ENCODE measurements around the gene ANKDD1B.
A peak's percentile ranks its signal among the peaks of the same experiment; 100 is the strongest.

The ANKDD1B gene

GRCh38 chr5:75620184-75620959 is 9.1 kb downstream of the ANKDD1B start:
- H3K9me3 ChIP-seq (ENCODE audit: control insufficient read depth, low read length), result no peaks in the 10 kb centered on the region
- TF ChIP-seq CTCF (IDR thresholded peaks at IDR 0.05), result no peak
- peak overlapping the region; percentile 1 for H3K27ac ChIP-seq
- H3K4me2 ChIP-seq (ENCODE audit: low read length), result no peak overlapping the region
- H3K36me3 ChIP-seq (ENCODE audit: control insufficient read depth, insufficient read depth, low read length), result no peaks in the 10 kb centered on the region
- H3K4me3 ChIP-seq (ENCODE audit: low read depth, low read length), result no peak overlapping the region
- H3K79me2 ChIP-seq, result no peaks in the 10 kb centered on the region
- peak overlapping the region; percentile 19 for H2AFZ ChIP-seq
- peaks cover 12% of the 10 kb centered on the region for H3K4me1 ChIP-seq
- no peak overlapping the region for H3K9ac ChIP-seq
- H3K27me3 ChIP-seq (ENCODE audit: control insufficient read depth, insufficient read depth, low read length), result no peaks in the 10 kb centered on the region

DNA sequence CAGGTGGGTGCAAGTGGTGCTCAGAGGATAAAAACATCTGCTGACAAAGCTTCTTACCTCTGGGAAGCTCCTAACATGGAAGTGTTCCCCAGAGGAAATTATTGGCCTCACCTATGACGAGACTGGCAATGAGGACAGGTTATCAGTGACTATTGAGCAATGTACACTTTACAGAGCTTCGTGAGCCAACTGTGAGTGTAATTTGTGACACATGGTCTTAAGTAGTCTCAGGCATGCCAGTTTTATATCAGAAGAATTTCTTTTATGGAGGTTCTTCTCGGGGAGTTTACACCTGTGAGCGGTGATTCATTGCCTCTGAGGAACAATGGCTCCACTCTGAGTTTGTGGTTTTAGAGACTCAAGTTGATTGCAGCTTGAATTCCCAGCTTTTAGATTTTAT is 11.3 kb downstream of the ANKDD1B start:
- H3K27ac ChIP-seq, result no peak overlapping the region
- TF ChIP-seq CTCF (IDR thresholded peaks at IDR 0.05), result no peak
- no peak overlapping the region for H3K4me3 ChIP-seq (ENCODE audit: low read depth, low read length)

GRCh38 chr5:75623846-75624245 is 12.6 kb downstream of the ANKDD1B start:
- H3K79me2 ChIP-seq, result no peaks in the 10 kb centered on the region
- no peak overlapping the region for H3K27ac ChIP-seq
- H3K9me3 ChIP-seq (ENCODE audit: control insufficient read depth, low read length), result no peaks in the 10 kb centered on the region
- no peaks in the 10 kb centered on the region for H3K27me3 ChIP-seq (ENCODE audit: control insufficient read depth, insufficient read depth, low read length)
- TF ChIP-seq CTCF (IDR thresholded peaks at IDR 0.05), result no peak
- no peak overlapping the region for H2AFZ ChIP-seq
- H3K4me2 ChIP-seq (ENCODE audit: low read length), result no peak overlapping the region
- H3K36me3 ChIP-seq (ENCODE audit: control insufficient read depth, insufficient read depth, low read length), result no peaks in the 10 kb centered on the region
- H3K4me1 ChIP-seq, result peaks cover 16% of the 10 kb centered on the region
- H3K4me3 ChIP-seq (ENCODE audit: low read depth, low read length), result no peak overlapping the region
- H3K9ac ChIP-seq, result no peak overlapping the region

More for the DNA sequence above, 11.3 kb downstream of the ANKDD1B start:
- Histone ChIP-seq H2AFZ (no peak overlapping the region), H3K4me1 (peaks cover 16% of the 10 kb centered on the region), H3K79me2 (no peaks in the 10 kb centered on the region), H3K9ac (no peak overlapping the region), H3K27me3 (ENCODE audit: control insufficient read depth, insufficient read depth, low read length) (no peaks in the 10 kb centered on the region), H3K36me3 (ENCODE audit: control insufficient read depth, insufficient read depth, low read length) (no peaks in the 10 kb centered on the region), H3K4me2 (ENCODE audit: low read length) (no peak overlapping the region), H3K9me3 (ENCODE audit: control insufficient read depth, low read length) (no peaks in the 10 kb centered on the region)

DNA sequence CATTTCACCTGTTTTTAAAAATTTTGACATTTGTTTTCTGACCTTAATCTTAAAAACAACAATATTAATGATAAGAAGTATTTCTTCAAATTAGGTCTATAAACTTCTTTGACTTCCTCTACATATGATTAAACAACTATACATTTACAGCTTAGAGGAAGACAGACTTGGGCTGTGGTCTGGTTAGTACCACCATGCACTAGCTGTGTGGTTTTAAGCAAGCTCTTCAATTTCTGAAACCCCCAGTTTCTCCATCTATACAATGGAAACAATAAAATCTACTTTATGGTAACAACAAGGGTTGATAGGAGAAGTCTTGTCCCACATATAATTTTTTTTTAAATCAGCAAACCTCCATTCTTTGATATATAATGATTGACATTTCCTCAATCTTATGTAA is 15.7 kb downstream of the ANKDD1B start:
- H3K36me3 ChIP-seq (ENCODE audit: control insufficient read depth, insufficient read depth, low read length), result no peaks in the 10 kb centered on the region
- H3K27ac ChIP-seq, result no peak overlapping the region
- no peak overlapping the region for H3K4me3 ChIP-seq (ENCODE audit: low read depth, low read length)
- H3K27me3 ChIP-seq (ENCODE audit: control insufficient read depth, insufficient read depth, low read length), result no peaks in the 10 kb centered on the region
- H2AFZ ChIP-seq, result no peak overlapping the region
- H3K9me3 ChIP-seq (ENCODE audit: control insufficient read depth, low read length), result no peaks in the 10 kb centered on the region
- TF ChIP-seq CTCF (IDR thresholded peaks at IDR 0.05), result no peak
- no peak overlapping the region for H3K4me2 ChIP-seq (ENCODE audit: low read length)
- no peaks in the 10 kb centered on the region for H3K79me2 ChIP-seq
- H3K4me1 ChIP-seq, result peaks cover 4% of the 10 kb centered on the region
- no peak overlapping the region for H3K9ac ChIP-seq

DNA sequence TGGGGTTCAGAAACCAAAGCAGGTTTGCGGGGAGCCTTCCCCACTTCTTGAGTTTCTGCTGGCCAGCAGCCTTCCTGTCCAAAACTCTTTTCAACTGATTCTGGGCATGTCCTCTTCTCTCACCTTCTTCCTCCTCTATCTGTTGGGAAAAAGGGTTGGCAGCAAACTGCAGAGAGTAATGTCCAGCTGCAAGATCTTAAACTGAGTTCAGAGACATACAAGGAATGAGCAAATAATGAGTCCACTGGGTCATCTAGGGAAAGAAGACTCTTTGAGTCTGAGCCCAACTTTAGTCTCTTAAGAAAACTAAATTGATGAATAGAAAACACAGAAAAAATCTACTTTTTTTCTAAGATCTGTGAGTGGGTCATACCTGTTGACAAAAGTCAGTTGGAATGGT is 16.5 kb downstream of the ANKDD1B start:
- TF ChIP-seq CTCF (IDR thresholded peaks at IDR 0.05), result no peak
- no peak overlapping the region for H3K9ac ChIP-seq
- no peak overlapping the region for H2AFZ ChIP-seq

More for the DNA sequence above, 16.5 kb downstream of the ANKDD1B start:
- Histone ChIP-seq H3K4me1 (peaks cover 4% of the 10 kb centered on the region), H3K27me3 (ENCODE audit: control insufficient read depth, insufficient read depth, low read length) (no peaks in the 10 kb centered on the region), H3K4me2 (ENCODE audit: low read length) (no peak overlapping the region), H3K36me3 (ENCODE audit: control insufficient read depth, insufficient read depth, low read length) (no peaks in the 10 kb centered on the region), H3K4me3 (ENCODE audit: low read depth, low read length) (no peak overlapping the region), H3K79me2 (no peaks in the 10 kb centered on the region), H3K27ac (no peak overlapping the region), H3K9me3 (ENCODE audit: control insufficient read depth, low read length) (no peaks in the 10 kb centered on the region)

All from parathyroid adenoma (tissue), 2 donors.